Raji (cell line): Measurements from ENCODE around the gene TIFAB.

Source experiments
- POLR2A ChIP-seq: IDR thresholded peaks from 2 replicates; pipeline ENCODE4 v1.6.1; 2011; ENCODE audit warnings: low read depth, low read length, control low read depth; ENCODE audit not compliant: insufficient read depth

The TIFAB gene

GRCh38 chr5:135452321-135453030 lies at the start of gene TIFAB:
TIFAB (minus strand) TSS chr5:135452351; CDS start chr5:135449939, 2,412 bp downstream.
- no peak for TF ChIP-seq POLR2A

GRCh38 chr5:135498637-135498995 lies 46.5 kb upstream of the TIFAB start:
- TF ChIP-seq POLR2A, result no peak

- TF ChIP-seq POLR2A, result no peak
Measured at GRCh38 chr5:135497971-135498636, 46.0 kb upstream of the TIFAB start.

- TF ChIP-seq POLR2A, result no peak
Measured at GRCh38 chr5:135494196-135494595, 42.0 kb upstream of the TIFAB start.

- TF ChIP-seq POLR2A, result no peak
Measured at GRCh38 chr5:135493406-135494180, 41.4 kb upstream of the TIFAB start.

- TF ChIP-seq POLR2A, result no peak
Measured at GRCh38 chr5:135492319-135492626, 40.1 kb upstream of the TIFAB start.

- TF ChIP-seq POLR2A, result no peak
Measured at GRCh38 chr5:135491552-135492318, 39.6 kb upstream of the TIFAB start.

- no peak for TF ChIP-seq POLR2A
Measured at GRCh38 chr5:135491038-135491551, 38.9 kb upstream of the TIFAB start.

GRCh38 chr5:135490245-135491037 lies 38.3 kb upstream of the TIFAB start:
- no peak for TF ChIP-seq POLR2A

GRCh38 chr5:135489466-135490244 lies 37.5 kb upstream of the TIFAB start:
- TF ChIP-seq POLR2A, result no peak

- TF ChIP-seq POLR2A, result no peak
Measured at GRCh38 chr5:135488727-135489465, 36.7 kb upstream of the TIFAB start.

GRCh38 chr5:135487839-135488514 lies 35.8 kb upstream of the TIFAB start:
- no peak for TF ChIP-seq POLR2A
